NAMALWA (cell line): ENCODE measurements around the gene SLC43A3.
"Not testable (repeated sequence)": the region's sequence is repeated elsewhere in the genome, so short reads cannot be mapped to it uniquely, and the experiment has no call there.

Experiments
- DNase-seq: peaks from one replicate; pipeline ENCODE4 v3.0.0-alpha.2; 2015; ENCODE audit warnings: low spot score

Gene SLC43A3

GRCh38 chr11:57379732-57380131, 47.2 kb downstream of the SLC43A3 start:
- DNase-seq = no peak

- no peak for DNase-seq
Observed at GRCh38 chr11:57378186-57378585, 48.7 kb downstream of the SLC43A3 start.

- DNase-seq = no peak
Observed at GRCh38 chr11:57377107-57377506, 49.8 kb downstream of the SLC43A3 start.

GRCh38 chr11:57376095-57377090, 50.5 kb downstream of the SLC43A3 start:
- DNase-seq = no peak

GRCh38 chr11:57375490-57375889, 51.4 kb downstream of the SLC43A3 start:
- DNase-seq = no peak

GRCh38 chr11:57374966-57375365, 52.0 kb downstream of the SLC43A3 start:
- DNase-seq = no peak

GRCh38 chr11:57373146-57373545, 53.8 kb downstream of the SLC43A3 start:
- DNase-seq = no peak

GRCh38 chr11:57370941-57371340, 56.0 kb downstream of the SLC43A3 start:
- no peak for DNase-seq

GRCh38 chr11:57370251-57370650, 56.7 kb downstream of the SLC43A3 start:
- DNase-seq = no peak

- DNase-seq = no peak
Observed at GRCh38 chr11:57368845-57369232, 58.1 kb downstream of the SLC43A3 start.

GRCh38 chr11:57368106-57368844, 58.6 kb downstream of the SLC43A3 start:
- DNase-seq = no peak

GRCh38 chr11:57364851-57365660, 61.9 kb downstream of the SLC43A3 start:
- no peak for DNase-seq

- no peak for DNase-seq
Observed at GRCh38 chr11:57363131-57364080, 63.5 kb downstream of the SLC43A3 start.

GRCh38 chr11:57361926-57362325, 65.0 kb downstream of the SLC43A3 start:
- no peak for DNase-seq

- not testable (repeated sequence) for DNase-seq
Observed at GRCh38 chr11:57361420-57361819, 65.5 kb downstream of the SLC43A3 start.

GRCh38 chr11:57360991-57361390, 65.9 kb downstream of the SLC43A3 start:
- DNase-seq = no peak

GRCh38 chr11:57359896-57360690, 66.8 kb downstream of the SLC43A3 start:
- DNase-seq = no peak

GRCh38 chr11:57359396-57359795, 67.5 kb downstream of the SLC43A3 start:
- DNase-seq = no peak

- no peak for DNase-seq
Observed at GRCh38 chr11:57358991-57359390, 67.9 kb downstream of the SLC43A3 start.

- no peak for DNase-seq
Observed at GRCh38 chr11:57358543-57358961, 68.4 kb downstream of the SLC43A3 start.
